RKO (cell line): ENCODE results near the gene DLGAP1.

Experiments
- DNase-seq: peaks from one replicate; pipeline ENCODE4 v3.0.0-alpha.2; 2016; ENCODE audit warnings: low spot score

The DLGAP1 gene

GRCh38 chr18:4286256-4286655 is 168.9 kb downstream of the DLGAP1 start:
- no peak for DNase-seq

GRCh38 chr18:4285525-4285924 is 169.6 kb downstream of the DLGAP1 start:
- DNase-seq: no peak

GRCh38 chr18:4284528-4284927 is 170.6 kb downstream of the DLGAP1 start:
- DNase-seq: no peak

GRCh38 chr18:4283746-4284291 is 171.3 kb downstream of the DLGAP1 start:
- DNase-seq: no peak

- no peak for DNase-seq
Measured at GRCh38 chr18:4282954-4283353, 172.2 kb downstream of the DLGAP1 start.

- no peak for DNase-seq
Measured at GRCh38 chr18:4276953-4277585, 178.0 kb downstream of the DLGAP1 start.

GRCh38 chr18:4271952-4272351 is 183.2 kb downstream of the DLGAP1 start:
- no peak for DNase-seq

- no peak for DNase-seq
Measured at GRCh38 chr18:4270988-4271387, 184.1 kb downstream of the DLGAP1 start.

GRCh38 chr18:4270016-4270415 is 185.1 kb downstream of the DLGAP1 start:
- no peak for DNase-seq

GRCh38 chr18:4267641-4268040 is 187.5 kb downstream of the DLGAP1 start:
- DNase-seq: no peak

GRCh38 chr18:4264347-4264791 is 190.7 kb downstream of the DLGAP1 start:
- DNase-seq: no peak

GRCh38 chr18:4260107-4260506 is 195.0 kb downstream of the DLGAP1 start:
- no peak for DNase-seq

GRCh38 chr18:4256766-4257417 is 198.2 kb downstream of the DLGAP1 start:
- no peak for DNase-seq

GRCh38 chr18:4254840-4255239 is 200.3 kb downstream of the DLGAP1 start:
- DNase-seq: no peak

DNA sequence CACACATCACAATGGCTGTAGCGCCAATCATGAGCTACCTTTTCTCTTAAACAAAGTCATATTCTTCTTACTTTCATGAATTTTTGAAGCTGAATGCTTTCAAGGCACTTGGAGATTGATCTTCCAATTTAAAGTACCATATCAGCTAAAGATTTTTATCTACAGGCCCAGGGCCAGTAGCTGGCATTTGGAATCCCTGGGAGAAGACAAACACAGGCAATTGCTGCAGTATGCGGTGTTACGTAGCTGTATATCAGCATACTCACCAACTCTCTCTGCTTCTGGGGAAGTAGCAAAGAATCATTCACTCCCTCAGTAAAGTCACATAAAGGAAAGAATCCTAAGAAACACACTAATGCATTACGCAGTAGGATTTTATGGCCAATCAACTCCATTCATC is 202.3 kb downstream of the DLGAP1 start:
- no peak for DNase-seq

DNA sequence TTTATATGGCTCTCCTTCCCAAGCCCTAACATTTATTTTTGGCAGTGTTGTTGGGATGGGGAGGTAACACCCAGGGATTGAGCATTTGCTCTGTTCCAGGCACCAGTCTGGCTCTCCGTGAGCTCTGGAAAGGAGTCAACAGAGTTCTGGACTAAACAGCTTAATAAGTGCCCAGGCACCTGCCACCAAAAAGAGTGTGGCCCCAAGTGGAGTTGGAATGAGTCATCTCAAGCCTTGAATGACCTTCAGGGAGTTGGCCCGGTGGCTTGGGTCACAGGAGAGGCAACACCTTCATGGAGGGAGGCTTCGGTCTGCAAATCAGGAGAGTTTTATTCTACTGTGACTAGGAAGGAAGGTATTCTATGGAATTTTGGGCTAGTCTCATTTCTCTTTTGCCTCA is 203.2 kb downstream of the DLGAP1 start:
- no peak for DNase-seq

- no peak for DNase-seq
Measured at GRCh38 chr18:4251206-4251605, 203.9 kb downstream of the DLGAP1 start.

DNA sequence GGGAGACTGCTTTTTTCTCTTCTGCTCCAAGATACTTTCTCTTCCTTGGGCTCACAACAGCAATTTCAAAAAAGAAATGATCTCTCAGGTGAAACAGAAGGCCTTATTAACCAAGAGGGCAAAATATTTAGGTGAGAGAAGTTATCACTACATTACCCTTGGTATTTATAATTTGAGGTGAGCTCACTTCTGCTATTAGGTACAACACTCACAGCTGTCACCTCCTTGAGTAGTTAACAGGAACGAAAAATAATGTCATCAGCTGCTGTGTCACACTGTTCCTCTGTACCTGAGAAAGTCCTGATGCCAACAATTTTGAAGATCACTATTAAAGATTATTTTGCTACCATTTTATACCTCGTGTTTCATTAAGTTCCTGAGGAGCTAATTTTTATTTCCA is 205.0 kb downstream of the DLGAP1 start:
- DNase-seq: no peak

GRCh38 chr18:4248686-4249085 is 206.4 kb downstream of the DLGAP1 start:
- DNase-seq: no peak

GRCh38 chr18:4246374-4246773 is 208.7 kb downstream of the DLGAP1 start:
- DNase-seq: no peak

DNA sequence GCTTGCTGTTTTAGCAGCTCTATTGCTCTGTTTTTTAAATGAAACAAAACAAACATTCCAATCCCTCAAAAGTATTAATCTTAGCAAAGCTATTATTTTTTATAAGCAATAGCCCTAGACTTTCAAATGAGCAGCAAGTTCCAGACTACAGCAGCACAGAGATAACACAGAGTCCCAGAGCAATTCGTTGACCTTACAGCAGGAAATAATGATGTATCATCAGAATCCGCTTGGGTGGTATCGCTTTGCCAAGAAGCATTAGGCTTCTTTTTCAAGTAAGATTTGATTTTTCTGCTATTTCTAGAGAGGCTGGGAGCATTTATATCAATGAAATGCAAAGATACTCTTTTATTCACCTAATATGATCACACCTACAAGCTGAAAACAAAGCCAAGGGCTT is 209.7 kb downstream of the DLGAP1 start:
- DNase-seq: no peak

- DNase-seq: no peak
Measured at GRCh38 chr18:4242431-4243161, 212.5 kb downstream of the DLGAP1 start.

DNA sequence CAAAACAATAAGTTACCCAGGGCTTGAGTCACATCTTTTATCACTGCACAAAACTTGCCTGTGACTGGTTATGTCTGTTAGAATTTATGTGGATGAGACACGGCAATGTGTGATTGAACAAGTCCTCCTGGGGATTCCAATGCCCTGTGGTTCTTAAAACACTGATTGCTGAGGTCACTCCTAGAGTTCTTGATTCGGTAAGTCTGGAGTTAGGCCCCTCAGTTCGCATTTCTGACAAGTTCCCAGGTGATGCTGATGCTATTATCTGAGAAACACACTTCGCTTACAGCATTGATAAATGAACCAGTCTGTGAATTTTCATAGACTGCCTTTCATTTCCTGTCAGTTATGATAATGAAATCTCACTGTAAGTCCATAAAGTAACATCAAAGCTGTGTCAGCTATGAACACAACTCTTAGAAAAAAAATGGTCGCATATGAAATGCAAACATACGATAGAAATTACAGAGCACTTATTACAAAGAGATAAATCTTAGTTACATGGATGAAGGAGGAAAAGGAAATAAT is 214.0 kb downstream of the DLGAP1 start:
- DNase-seq: no peak
